HG03039 (cell line): ENCODE data around the gene GNG2.

ENCODE experiments used
- ATAC-seq: cut with Tn5 transposase; IDR thresholded peaks from one replicate; pipeline ENCODE4 v1.9.1; 2021; ENCODE audit warnings: mild to moderate bottlenecking, moderate library complexity; ENCODE audit not compliant: unreplicated experiment

GNG2 gene

DNA sequence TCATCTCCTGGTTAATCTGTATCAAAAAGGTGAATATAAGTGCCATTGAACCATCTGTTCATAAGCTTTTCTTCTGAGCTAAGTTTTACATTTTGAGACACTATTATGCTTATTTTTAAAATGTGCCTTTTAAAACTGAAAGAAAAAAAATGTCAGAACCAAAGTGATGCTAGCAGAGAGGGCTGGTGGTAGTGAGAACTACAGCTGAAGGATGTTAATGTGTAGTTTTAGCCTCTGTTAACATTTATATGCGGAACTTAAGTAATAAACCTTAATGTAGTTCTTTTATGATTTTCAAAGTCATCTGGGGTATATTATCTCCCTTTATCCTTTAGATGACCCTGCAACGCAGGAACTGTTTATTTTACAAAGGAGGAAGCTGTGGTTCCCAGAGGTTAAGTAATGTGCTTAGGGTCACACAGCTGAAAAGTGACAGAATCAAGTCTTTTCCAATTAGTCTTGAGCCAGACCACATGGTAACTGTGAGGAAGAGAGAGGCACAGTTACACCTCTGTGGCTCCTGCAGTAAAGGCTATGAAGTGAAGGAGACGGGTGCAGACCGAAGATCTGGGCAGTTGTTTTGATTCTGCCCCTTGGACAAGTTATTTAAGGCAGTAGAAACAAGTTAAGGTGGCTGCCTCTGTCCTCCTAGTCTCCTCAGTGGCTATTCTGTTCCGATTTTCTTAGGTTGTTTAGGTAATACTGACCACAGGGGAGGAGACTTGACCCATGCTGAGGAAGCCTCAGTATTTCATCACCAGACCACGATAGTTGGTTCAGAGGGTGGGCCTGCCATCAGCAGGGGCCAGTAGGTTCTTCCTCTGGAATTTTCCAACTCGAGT is 23.9 kb downstream of the GNG2 start:
- peak; percentile 43 for ATAC-seq

DNA sequence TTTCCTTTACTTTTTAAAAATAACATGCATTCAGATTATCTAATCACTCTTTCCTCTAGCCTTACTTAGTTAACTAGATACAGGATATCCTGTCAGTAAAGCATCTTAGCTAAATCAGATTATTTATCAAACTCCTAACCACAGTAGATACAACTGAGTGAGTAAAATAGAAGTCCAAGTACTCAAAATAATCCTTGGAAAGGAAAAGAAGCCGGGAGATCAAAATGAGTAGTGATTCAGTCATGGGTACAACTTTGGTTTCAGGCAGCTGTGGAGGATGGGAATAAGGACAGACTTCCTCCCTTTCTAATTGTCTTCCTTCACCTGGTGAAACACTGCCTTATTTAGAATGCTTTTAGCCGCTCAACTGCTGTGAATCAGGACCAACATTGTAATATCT is 29.4 kb downstream of the GNG2 start:
- no peak for ATAC-seq

DNA sequence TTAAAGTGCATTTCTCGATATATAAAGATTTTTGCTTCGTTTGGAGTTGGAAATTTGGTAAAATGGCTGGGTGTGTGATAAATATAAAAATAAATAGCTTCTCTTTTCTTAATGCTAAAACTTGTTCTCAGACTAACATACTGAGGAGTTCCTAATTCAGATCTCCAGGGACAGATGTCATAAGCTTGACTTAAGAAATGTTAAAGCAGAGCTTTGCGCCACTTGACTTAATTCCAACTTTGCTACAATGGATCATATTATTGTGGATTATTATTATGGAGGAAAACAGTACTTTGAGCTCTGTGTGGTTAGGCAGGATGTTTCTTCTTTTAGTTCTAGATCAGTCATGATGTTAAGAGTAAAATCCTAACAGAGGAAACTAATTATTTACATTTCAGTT is 33.8 kb downstream of the GNG2 start:
- no peak for ATAC-seq

DNA sequence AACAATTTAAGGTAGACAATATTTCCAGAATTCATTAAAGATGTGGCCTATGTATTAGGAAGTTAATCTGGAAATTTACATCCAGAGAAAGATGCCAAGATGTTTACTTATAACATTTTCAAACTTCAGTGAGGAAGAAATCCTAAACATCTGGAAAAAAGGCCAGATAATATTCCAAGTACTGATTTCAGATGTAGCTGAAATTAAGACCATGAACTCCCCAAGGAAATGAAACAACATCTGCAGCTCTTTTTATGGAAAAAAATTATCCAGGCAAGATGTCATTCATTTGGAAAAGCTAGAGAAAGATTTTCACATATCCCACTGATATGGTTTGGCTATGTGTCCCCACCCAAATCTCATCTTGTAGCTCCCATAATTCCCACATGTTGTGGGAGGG is 35.0 kb downstream of the GNG2 start:
- ATAC-seq = no peak

DNA sequence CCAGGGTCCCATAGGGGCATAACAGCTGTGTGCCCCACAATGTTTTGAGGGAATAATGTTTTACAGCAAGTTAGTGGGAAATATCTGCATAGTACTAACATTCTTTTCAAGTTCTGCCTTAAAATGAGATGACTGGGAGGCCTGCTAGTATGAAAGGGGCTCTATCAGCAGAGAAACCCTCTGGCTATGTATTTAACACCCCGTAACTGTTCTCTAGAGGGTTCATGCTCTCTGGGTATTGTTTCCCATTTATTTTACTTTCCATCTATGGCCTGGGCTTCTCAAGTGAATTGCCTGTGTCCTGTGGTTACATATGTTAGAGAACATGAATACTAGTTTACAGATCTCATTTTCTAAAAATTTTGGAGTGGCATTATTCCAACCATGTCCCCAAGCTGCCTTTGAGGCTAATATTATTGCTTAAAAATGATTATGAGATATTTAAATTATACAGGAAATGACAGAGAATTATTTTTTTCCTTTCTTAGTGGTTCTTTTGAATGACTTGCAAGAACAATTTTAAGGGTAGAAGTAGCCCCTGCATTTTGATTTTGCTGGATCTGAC is 37.5 kb downstream of the GNG2 start:
- ATAC-seq = no peak

DNA sequence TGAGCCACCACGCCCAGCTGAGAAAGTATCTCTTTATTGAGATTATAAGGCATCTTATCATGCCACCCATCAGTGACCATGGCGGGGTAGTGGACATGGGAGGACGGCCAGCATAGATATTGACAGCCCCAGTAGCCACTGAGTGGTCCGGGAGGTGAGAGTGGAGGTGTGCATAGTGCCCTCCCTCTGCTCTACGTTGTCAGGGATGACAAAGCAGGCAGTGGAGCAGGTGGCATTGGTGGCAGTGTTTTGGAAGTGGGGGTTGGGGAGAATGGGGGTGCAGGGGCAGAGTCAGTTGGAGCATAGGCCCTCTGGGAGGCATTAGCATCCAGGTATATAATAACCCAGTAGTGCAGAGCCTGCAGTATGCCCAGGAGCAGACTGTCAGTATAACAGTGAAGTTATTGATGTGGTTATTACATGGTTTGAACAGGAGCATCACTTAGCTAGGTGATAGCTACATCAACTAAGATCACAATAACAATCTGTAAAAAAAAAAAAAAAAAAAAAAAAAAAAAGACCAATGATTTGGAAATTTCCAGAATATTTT is 41.1 kb downstream of the GNG2 start:
- no peak for ATAC-seq

DNA sequence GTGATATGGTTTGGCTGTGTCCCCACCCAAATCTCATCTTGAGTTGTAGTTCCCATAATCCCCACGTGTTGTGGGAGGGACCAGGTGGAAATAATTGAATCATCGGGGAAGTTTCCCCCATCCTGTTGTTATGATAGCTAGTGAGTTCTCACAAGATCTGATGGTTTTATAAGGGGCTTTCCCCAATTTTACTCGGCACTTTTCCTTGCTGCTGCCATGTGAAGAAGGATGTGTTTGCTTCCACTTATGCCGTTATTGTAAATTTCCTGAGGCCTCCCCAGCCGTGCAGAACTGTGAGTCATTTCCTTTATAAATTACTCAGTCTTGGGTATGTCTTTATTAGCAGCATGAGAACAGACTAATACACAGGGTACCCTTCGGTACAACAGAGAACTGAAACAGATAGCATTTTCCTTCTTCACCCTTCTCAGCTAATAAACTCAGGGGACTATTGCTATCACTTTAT is 45.3 kb downstream of the GNG2 start:
- ATAC-seq = peak; percentile 81

DNA sequence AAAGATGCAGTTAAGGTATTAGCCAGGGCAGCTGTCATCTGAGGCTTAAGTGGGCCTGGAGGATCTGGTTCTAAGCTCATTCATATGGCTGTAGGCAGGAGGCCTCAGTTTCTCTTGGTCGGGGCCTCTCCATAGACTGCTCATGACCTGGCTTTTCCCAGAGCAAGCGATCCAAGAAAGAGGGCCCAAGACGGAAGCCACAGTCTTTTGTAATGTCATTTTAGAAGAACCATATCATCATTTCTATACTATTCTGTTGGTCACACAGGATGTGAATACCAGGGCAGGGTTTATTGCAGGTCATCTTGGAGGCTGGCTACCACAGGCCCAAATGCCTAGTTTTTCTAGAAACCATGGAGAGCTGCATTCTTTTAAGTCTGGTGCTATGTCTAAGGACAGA is 47.7 kb downstream of the GNG2 start:
- ATAC-seq = no peak

DNA sequence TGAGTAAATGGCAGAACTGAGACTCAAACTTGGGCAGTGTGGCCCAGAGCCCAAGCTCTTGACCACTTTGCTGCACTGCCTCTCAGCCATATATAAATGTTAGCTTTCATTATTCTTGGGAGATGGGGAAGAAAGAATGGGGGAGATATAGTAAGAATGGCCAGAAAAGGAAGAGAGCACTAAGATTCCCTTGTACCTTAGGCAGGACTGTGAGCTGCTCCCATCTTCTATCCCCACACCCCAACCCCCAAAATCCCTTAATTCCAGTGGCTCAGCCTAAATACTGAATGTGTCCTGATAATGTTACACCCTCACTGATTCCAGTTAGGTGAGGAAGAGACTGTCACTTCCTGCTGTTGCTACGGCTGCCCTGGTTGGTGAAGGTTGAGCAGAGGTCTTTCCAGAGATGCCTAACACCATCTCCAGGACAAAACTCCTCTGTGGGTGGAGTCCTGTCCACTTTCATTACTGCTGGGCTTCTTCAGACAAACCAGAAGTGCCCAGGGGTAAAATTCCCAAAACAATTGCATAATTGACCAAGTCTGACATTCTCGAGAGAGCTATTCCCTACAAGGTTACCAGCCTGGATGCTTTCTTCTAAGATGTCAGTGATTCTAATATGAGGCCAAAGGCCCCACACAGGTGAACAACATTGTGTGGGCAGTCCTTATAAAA is 51.8 kb downstream of the GNG2 start:
- no peak for ATAC-seq

DNA sequence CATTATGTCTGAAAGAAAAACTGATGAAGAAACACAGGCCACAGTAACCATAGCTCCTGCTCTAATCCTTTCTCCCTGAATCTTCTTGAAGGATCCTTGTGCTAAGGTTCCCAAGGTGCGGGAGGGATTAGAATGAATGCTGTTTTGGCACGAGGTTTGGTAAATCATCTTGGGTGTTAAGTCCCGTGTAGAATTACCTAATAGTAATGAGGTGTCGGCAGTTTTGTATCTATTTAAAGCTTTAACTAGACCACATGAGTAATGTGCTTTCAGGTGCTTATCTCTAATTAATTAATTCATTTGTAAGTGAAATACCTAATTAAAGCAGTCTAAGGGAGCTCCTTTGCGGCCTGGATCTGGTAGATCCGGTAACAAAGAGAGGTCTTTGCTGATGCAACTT is 53.9 kb downstream of the GNG2 start:
- no peak for ATAC-seq

DNA sequence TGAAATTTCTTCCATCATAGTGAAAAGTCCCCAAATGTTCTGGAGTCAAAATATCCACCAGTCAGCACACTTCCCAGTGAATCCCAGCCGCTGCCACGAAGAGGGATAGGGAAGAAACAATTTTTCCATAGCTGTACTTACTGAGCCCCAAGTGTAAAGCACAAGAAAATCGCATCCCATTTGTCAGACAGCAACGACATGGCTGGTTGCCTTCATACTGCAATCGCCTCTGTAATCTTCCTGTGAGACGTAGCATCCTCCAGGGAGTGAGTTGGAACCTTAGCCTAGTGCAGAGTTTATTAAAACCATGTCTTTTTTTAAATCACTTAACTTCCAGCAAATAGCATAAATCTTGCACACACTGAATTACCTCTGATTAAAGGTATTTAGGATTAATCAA is 56.8 kb downstream of the GNG2 start:
- no peak for ATAC-seq

DNA sequence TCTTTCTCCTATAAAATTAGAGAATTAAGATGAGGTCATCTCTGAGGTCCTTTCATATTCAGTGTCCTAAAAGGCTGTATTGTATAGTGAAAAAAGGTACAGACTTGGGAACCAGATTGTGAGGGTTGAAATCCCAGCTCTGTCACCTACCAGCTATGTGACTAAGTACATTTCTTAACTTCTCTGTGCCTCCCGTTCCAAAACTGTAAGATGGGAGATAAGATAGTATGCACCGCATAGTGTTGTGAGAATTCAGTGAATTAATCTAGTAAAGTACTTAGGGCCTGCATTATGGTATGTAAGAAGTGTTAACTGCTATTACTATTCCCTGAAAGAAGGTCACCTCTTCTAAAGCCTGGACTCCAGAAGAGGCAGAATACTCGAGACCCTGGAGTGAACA is 60.6 kb downstream of the GNG2 start:
- ATAC-seq = no peak

DNA sequence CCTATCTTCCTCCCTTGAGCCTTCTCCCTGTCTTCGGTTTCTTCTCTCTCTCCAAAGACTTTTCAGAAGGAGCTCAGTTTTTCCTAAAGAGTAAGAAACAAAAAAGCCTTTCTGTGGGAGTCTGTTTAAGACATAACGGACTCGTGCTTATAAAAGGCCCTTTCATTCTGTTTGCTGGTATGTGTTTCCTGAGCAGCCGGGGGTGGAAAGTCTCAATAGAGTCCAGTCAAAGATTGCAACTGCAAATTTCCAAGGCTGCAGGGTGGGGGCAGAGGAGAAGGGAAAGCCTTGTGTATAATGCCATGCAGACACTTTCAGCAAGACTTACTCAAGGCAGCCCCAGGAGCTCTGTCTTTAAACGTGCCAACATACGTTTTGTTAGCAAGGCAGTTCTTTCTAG is 62.2 kb downstream of the GNG2 start:
- no peak for ATAC-seq

DNA sequence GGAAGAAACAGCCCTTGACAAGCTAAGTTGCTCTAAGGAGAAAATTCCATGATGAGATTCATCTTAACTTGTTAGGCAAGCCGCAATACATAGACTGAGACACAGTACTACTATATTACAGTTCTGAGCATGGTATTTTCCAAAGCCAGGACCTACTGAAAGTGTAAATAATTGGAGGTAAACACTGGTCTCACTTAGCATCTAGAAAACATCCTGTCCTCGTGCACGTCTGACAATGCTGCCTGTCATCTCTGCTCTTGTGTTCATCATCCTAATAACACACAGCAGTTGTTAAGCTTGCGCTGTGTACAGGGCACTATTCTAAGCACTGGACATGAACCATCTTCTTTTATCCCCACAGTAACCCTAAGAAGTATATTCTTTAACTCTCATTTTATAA is 64.2 kb downstream of the GNG2 start:
- ATAC-seq = no peak

DNA sequence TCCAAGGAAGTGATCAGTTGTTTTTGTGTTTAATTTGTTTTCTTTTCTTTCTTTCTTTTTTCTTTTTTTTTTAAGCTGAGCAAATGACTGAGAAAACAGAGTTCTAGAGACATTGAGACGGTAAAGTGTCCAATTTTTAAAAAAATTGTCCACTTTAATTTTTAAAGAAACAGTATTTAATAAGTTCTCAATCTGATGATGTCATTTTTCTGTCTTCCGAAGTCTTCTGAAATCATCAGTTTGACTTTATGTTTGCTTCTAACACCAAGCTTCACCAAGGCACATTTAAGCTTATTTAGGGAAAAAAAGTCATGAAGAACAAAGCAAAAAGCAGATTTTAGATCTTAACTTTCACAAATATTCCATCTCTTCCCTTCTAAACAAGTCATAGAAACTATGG is 65.6 kb downstream of the GNG2 start:
- no peak for ATAC-seq

DNA sequence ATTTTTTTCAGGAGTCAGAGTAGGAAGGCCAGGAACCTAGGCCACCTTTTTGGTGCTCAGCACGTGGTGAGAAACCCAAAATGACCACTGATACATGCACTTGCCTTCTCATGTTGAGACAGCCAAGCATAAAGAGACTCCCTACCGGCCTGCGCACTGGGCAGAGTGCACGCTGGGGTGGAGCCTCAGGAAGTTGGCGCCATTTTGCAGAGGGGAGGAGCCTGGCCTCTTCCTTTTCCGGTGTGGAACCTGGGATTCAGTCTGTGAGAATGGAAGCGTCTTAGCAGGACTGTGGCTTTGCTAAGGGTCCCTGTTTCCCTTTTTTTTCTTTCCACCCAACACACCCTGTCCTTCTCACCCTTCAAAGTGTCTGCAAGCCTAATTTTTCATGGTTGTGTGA is 66.0 kb downstream of the GNG2 start:
- no peak for ATAC-seq

DNA sequence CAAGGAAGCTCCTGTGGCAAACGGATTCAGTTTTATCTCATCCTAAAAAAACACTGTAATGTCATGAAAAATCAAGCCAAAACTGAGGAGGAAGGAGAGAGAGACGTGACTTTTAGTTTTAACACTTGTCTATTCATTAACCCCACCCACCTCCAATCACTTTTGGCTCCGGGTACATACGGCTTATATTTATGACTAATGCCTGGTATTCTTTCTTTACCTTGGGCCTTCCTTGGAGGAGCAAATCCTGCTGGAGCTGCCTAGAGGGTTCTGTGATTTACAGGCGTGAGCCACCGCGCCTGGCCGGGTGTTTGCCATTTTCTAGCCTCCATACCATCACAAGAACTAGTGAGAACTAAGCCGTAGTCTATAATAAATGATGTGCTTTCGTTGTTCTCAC is 68.2 kb downstream of the GNG2 start:
- no peak for ATAC-seq

DNA sequence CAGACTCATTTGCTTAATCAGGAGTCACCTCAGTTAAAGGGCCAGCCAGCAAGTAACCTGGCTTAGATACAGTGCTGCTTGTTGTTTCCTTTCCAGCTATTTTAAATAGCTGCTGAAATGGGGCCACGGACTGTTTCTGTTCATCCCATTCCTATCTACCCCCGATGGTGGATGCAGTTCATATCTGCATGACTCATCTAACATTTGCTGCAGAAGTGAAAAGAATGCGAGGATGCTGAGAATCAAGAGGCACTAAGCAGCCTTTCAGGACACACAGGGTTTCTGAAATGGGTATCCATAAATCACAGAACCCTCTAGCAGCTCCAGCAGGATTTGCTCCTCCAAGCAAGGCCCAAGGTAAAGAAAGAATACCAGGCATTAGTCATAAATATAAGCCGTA is 68.8 kb downstream of the GNG2 start:
- no peak for ATAC-seq

DNA sequence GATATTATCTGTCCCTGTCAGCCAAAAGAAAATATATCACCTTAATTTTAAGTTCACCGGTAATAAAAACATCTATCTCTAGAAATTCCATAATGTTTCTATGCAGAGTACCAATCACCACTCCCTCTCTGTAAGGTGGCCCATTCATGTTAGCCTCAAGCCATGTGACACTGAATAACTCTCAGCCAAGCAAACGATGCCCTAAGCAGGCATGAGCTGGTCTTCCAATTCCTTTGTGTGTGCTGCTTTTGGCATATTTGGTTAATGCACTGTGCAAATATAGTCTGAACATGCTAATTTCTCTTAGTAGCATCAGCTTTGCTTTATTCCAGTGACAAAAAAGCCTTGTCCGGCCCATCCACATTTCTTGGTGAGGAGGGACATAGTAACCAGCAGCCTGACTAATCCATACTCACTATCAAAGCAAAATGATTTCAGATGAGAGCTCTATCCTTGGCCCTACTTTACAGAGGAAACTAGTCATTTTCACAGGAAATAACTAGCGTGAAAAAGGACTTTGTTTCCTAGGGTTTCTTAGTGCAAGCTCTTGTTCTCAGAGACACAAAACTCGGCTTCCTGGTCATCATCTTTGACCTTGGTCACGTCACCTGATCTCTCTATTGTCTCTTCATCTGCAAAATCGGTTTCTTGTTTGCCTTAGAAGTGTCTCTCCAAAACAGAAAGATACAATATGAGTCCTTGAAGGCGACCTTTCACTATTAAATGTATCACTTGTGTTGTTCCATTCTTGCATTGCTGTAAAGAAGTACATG is 69.7 kb downstream of the GNG2 start:
- ATAC-seq = no peak

DNA sequence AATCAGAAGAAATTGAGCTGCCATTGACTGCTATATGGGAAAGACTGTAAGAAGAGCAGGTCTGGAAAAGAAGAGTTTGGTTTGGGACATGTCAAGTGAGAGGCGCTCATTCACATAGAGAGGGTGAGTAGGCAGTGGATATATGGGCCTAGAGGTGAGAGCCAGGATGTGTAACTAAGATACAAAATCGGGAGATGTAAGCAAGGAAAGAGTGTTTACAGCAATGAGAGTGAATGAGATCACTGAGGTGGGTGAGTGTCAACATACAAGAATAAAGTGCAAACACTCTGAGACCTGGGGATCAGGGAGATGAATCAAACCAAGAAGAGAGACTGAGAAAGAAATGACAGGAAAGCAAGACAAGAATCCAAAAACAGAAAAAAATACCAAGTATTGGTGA is 70.9 kb downstream of the GNG2 start:
- ATAC-seq = no peak

DNA sequence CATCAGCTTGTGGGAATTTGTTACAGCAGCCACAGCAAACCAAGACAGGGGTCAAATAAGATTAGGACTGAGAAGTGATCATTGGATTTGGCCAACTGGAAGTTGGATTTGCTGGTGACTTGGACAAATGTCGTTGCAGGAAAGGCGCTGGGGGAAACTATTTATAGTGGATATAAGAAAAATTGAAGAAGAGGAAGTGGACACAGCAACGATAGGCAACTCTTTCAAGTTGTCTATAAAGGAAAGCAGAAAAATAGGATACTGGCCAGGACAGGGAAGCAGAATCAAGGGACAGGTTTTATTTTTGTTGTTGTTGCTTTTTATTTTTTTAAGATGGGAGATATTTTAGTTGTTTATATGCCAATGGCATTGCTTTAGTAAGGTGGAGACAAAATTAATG is 72.8 kb downstream of the GNG2 start:
- ATAC-seq = no peak
